K562 (cell line): Measurements from ENCODE around the gene FUCA1. TPM values are rescaled to one million over a fixed set of nuclear protein-coding genes. Genes with fewer than 3 reads are reported as not detected.

Source experiments
- CCNT2 ChIP-seq: IDR thresholded peaks from 2 replicates; pipeline ENCODE4 v1.6.1; 2011; ENCODE audit warnings: borderline replicate concordance, low read depth, mild to moderate bottlenecking, moderate library complexity, mixed read lengths, low read length; ENCODE audit not compliant: insufficient read length; ENCODE audit errors: extremely low read depth
- GABPA ChIP-seq: fragments of 200-800 bp; sonication (Bioruptor generic); conservative IDR thresholded peaks from 2 replicates; pipeline ENCODE4 v1.6.1; 2016; ENCODE audit warnings: low read depth, missing genetic modification characterization, missing compliant biosample characterization
- MTA2 ChIP-seq: fragments of 450-650 bp; IDR thresholded peaks from 2 replicates; pipeline ENCODE4 v1.6.1; 2016; ENCODE audit warnings: low read depth
- PHF8 ChIP-seq: fragments of 200-600 bp; sonication (generic); IDR thresholded peaks from 2 replicates; pipeline ENCODE4 v1.6.1; 2012; ENCODE audit warnings: mixed run types, mild to moderate bottlenecking, inconsistent platforms, low read length, moderate library complexity, borderline replicate concordance
- RBM22 ChIP-seq: fragments of 200-400 bp; formaldehyde crosslinking; IDR thresholded peaks from 2 replicates; pipeline ENCODE4 v1.6.1; 2018; ENCODE audit warnings: low read length, low read depth; ENCODE audit not compliant: poor library complexity, severe bottlenecking
- TARDBP ChIP-seq: fragments of 450-650 bp; IDR thresholded peaks from 2 replicates; pipeline ENCODE4 v1.6.1; 2016
- TEAD1 ChIP-seq, 2 experiments: fragments of 450-650 bp in 1 of 2; sonication (generic) in 1 of 2; formaldehyde crosslinking; IDR thresholded peaks; 2 replicates each; pipeline versions ENCODE4 v1.4.0 to v1.8.0; 2020 to 2022; ENCODE audit warnings: mild to moderate bottlenecking in 2 of 2, missing genetic modification reagents in 1 of 2
- ZC3H4 ChIP-seq: sonication (generic); formaldehyde crosslinking; IDR thresholded peaks from 2 replicates; pipeline ENCODE4 v1.9.0; 2021; ENCODE audit warnings: missing genetic modification reagents, borderline replicate concordance
- ZFP1 ChIP-seq: fragments of 450-650 bp; formaldehyde crosslinking; IDR thresholded peaks from 2 replicates; pipeline ENCODE4 v1.4.0; 2020; ENCODE audit warnings: mild to moderate bottlenecking, mixed read lengths
- ZFP36 ChIP-seq: fragments of 150-350 bp; IDR thresholded peaks from 2 replicates; pipeline ENCODE4 v1.6.1; 2018; ENCODE audit warnings: low read length, low read depth; ENCODE audit not compliant: partially characterized antibody
- ZNF133 ChIP-seq: fragments of 250-450 bp; sonication (Bioruptor Pico); IDR thresholded peaks from 2 replicates; pipeline ENCODE4 v1.4.0; 2020; ENCODE audit warnings: mild to moderate bottlenecking
- ZNF282 ChIP-seq: sonication (generic); formaldehyde crosslinking; IDR thresholded peaks from 2 replicates; pipeline ENCODE4 v1.8.1; 2023; ENCODE audit warnings: missing genetic modification reagents
- ZNF57 ChIP-seq: fragments of 450-650 bp; formaldehyde crosslinking; IDR thresholded peaks from 2 replicates; pipeline ENCODE4 v1.4.0; 2020; ENCODE audit warnings: mild to moderate bottlenecking, moderate library complexity
- ZNF655 ChIP-seq: fragments of 250-450 bp; sonication (Bioruptor Pico); IDR thresholded peaks from 2 replicates; pipeline ENCODE4 v1.5.0; 2021
- ZNF707 ChIP-seq: fragments of 250-450 bp; sonication (Bioruptor Pico); conservative IDR thresholded peaks from 2 replicates; pipeline ENCODE4 v1.8.0; 2022; ENCODE audit warnings: inconsistent platforms, mild to moderate bottlenecking, moderate library complexity
- ZNF75A ChIP-seq: fragments of 450-650 bp; formaldehyde crosslinking; IDR thresholded peaks from 2 replicates; pipeline ENCODE4 v1.4.0; 2020; ENCODE audit warnings: mild to moderate bottlenecking
- polyA plus RNA-seq, 8 experiments: library from polyadenylated mRNA; depleted of rRNA in 4 of 8; stranded (reverse) in 5 of 8; unstranded in 3 of 8; fragments of >200 nt; fragmentation: Nextera tagmentation in 2 of 8; fragmentation: Illumina TruSeq in 1 of 8; extraction: Ambion mirVana in 2 of 8; extraction: Trizol in 1 of 8; gene quantifications; 2 replicates each; pipeline versions ENCODE4 v1.2.1 to v1.2.3, GENCODE V29; 2011 to 2014; ENCODE audit warnings: inconsistent platforms in 1 of 8, missing spikeins in 1 of 8
- total RNA-seq, 7 experiments: library from RNA; depleted of rRNA in 6 of 7; stranded (reverse); fragments of >200 nt in 6 of 7; fragmentation: Illumina TruSeq in 2 of 7; extraction: Trizol in 2 of 7; gene quantifications; 2 replicates each; pipeline versions ENCODE4 v1.2.1 to v1.2.3, GENCODE V29; 2011 to 2021; ENCODE audit warnings: low replicate concordance in 1 of 7
- TF ChIP-seq, protein P1 (sequence below): sonication (generic); formaldehyde crosslinking; IDR thresholded peaks from 2 replicates; pipeline ENCODE4 v1.4.0; 2020; ENCODE audit warnings: mild to moderate bottlenecking, missing genetic modification reagents
- TF ChIP-seq, protein P2 (sequence below): fragments of 250-450 bp; sonication (Bioruptor Pico); IDR thresholded peaks from 2 replicates; pipeline ENCODE4 v1.4.0; 2020
- TF ChIP-seq, protein P3 (sequence below): fragments of 250-450 bp; sonication (Bioruptor Pico); IDR thresholded peaks from 2 replicates; pipeline ENCODE4 v1.4.0; 2020; ENCODE audit warnings: mild to moderate bottlenecking
- TF ChIP-seq, protein P4 (sequence below): sonication (generic); formaldehyde crosslinking; IDR thresholded peaks from 2 replicates; pipeline ENCODE4 v1.8.1; 2023; ENCODE audit warnings: mild to moderate bottlenecking, missing genetic modification reagents

Gene FUCA1
- total and polyA plus RNA-seq, 9 of the 15 experiments (the other 6 are each of a cell fraction or from before 2014, with no cell fraction given) = 7.0 to 20.5 (median 13.5) TPM

DNA sequence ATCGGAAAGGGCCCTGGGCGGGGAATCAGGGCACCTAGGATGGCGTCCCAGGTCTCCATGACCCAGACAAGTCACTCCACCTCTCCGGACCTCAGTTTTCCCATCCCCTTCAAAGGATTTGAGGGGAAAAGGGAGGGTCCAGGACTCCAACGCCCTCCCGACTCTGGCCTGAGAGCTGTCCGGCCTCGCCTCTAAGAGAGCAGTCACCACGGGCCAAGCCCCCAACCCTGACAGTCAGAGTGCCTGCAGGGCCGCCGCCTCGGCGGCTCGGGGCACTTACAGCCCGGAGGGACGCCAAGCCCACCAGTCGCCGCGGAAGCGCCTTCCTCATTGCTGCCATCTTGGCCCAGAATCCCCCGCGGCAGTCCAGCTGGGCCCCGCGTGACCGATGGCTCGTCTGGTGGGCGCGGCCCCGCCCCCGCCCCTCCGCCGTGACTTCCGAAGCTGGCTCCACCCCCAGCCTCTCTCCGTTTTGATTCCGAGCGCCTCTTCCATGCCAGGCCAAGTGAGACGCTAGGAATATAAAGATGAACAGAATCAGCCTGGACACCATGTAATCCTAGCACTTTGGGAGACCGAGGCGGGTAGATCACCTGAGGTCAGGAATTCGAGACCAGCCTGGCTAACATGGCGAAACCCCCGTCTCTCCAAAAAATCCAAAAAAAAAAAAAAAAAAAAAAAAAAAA lies 42.9 kb downstream of the FUCA1 start, which contains the start of gene HMGCL (continued):
- TF ChIP-seq, protein P1, sequence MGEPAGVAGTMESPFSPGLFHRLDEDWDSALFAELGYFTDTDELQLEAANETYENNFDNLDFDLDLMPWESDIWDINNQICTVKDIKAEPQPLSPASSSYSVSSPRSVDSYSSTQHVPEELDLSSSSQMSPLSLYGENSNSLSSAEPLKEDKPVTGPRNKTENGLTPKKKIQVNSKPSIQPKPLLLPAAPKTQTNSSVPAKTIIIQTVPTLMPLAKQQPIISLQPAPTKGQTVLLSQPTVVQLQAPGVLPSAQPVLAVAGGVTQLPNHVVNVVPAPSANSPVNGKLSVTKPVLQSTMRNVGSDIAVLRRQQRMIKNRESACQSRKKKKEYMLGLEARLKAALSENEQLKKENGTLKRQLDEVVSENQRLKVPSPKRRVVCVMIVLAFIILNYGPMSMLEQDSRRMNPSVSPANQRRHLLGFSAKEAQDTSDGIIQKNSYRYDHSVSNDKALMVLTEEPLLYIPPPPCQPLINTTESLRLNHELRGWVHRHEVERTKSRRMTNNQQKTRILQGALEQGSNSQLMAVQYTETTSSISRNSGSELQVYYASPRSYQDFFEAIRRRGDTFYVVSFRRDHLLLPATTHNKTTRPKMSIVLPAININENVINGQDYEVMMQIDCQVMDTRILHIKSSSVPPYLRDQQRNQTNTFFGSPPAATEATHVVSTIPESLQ (CRISPR knock-in tag) = no peak
- TF ChIP-seq ZNF282 (CRISPR knock-in tag) = no peak
- peak; percentile 79 for TF ChIP-seq CCNT2
- TF ChIP-seq ZNF57 (CRISPR knock-in tag) = no peak
- TF ChIP-seq ZNF655 (CRISPR knock-in tag) = no peak
- no peak for TF ChIP-seq ZNF707 (CRISPR knock-in tag)
- TF ChIP-seq, protein P2, sequence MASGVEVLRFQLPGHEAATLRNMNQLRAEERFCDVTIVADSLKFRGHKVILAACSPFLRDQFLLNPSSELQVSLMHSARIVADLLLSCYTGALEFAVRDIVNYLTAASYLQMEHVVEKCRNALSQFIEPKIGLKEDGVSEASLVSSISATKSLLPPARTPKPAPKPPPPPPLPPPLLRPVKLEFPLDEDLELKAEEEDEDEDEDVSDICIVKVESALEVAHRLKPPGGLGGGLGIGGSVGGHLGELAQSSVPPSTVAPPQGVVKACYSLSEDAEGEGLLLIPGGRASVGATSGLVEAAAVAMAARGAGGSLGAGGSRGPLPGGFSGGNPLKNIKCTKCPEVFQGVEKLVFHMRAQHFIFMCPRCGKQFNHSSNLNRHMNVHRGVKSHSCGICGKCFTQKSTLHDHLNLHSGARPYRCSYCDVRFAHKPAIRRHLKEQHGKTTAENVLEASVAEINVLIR = no peak
- TF ChIP-seq RBM22 = no peak
- no peak for TF ChIP-seq MTA2
- TF ChIP-seq ZNF133 (CRISPR knock-in tag) = 0 out of 2 replicates have a peak, but pooled peaks have one; percentile 54
- TF ChIP-seq GABPA (tag) = peak; percentile 35; the same call in 1 of the 2 replicates
- TF ChIP-seq PHF8 = peak; percentile 97
- 0 out of 2 replicates have a peak, but pooled peaks have one; percentile 2 for TF ChIP-seq ZC3H4 (CRISPR knock-in tag)
- TF ChIP-seq TEAD1 (CRISPR knock-in tag; IDR thresholded peaks at IDR 0.05) = peak in 1 of 2 experiments; percentile 62; a peak in 1 of 4 replicates
- TF ChIP-seq ZFP1 (CRISPR knock-in tag) = no peak
- TF ChIP-seq ZNF75A (CRISPR knock-in tag) = no peak; the same call in 1 of the 2 replicates
- TF ChIP-seq, protein P3, sequence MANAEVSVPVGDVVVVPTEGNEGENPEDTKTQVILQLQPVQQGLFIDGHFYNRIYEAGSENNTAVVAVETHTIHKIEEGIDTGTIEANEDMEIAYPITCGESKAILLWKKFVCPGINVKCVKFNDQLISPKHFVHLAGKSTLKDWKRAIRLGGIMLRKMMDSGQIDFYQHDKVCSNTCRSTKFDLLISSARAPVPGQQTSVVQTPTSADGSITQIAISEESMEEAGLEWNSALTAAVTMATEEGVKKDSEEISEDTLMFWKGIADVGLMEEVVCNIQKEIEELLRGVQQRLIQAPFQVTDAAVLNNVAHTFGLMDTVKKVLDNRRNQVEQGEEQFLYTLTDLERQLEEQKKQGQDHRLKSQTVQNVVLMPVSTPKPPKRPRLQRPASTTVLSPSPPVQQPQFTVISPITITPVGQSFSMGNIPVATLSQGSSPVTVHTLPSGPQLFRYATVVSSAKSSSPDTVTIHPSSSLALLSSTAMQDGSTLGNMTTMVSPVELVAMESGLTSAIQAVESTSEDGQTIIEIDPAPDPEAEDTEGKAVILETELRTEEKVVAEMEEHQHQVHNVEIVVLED = peak; percentile 43; the same call in 1 of the 2 replicates
- TF ChIP-seq, protein P4, sequence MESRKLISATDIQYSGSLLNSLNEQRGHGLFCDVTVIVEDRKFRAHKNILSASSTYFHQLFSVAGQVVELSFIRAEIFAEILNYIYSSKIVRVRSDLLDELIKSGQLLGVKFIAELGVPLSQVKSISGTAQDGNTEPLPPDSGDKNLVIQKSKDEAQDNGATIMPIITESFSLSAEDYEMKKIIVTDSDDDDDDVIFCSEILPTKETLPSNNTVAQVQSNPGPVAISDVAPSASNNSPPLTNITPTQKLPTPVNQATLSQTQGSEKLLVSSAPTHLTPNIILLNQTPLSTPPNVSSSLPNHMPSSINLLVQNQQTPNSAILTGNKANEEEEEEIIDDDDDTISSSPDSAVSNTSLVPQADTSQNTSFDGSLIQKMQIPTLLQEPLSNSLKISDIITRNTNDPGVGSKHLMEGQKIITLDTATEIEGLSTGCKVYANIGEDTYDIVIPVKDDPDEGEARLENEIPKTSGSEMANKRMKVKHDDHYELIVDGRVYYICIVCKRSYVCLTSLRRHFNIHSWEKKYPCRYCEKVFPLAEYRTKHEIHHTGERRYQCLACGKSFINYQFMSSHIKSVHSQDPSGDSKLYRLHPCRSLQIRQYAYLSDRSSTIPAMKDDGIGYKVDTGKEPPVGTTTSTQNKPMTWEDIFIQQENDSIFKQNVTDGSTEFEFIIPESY (CRISPR knock-in tag) = peak; percentile 45; the same call in 1 of the 2 replicates
- no peak for TF ChIP-seq TARDBP
- TF ChIP-seq ZFP36 = no peak
